ENCODE results near the gene SCAND1. TPM values are rescaled to one million over a fixed set of nuclear protein-coding genes. Genes with fewer than 3 reads are reported as not detected.

Gene SCAND1
- total RNA-seq, 1 donor from 2014 or later = 6.4 TPM

- Mint-ChIP-seq H3K27ac (no peak overlapping the region), H3K9me3 (no peaks in the 10 kb centered on the region), H3K36me3 (peaks cover 25% of the 10 kb centered on the region), H3K4me1 (no peaks in the 10 kb centered on the region), H3K4me3 (no peak overlapping the region), H3K27me3 (ENCODE audit: insufficient read depth, low read depth) (peaks cover 5% of the 10 kb centered on the region)
- Histone ChIP-seq H3K4me3 (no peak overlapping the region), H4K20me1 (ENCODE audit: low read depth) (peaks cover 6% of the 10 kb centered on the region), H3K9me3 (ENCODE audit: low read depth) (no peaks in the 10 kb centered on the region), H3K9ac (no peak overlapping the region), H3K4me1 (no peaks in the 10 kb centered on the region), H3K79me2 (ENCODE audit: low read depth) (no peaks in the 10 kb centered on the region), H3K27ac (no peak overlapping the region), H2AFZ (replicated peaks) (no peak overlapping the region), H3K4me2 (no peak overlapping the region), H3K27me3 (no peaks in the 10 kb centered on the region), H3F3A (ENCODE audit: low read depth) (no peaks in the 10 kb centered on the region), H3K36me3 (peaks cover 11% of the 10 kb centered on the region)
- DNase-seq (ENCODE audit: low spot score) = no peak
- TF ChIP-seq EZH2 (IDR thresholded peaks at IDR 0.05) (no peak), EZH2phosphoT487 (IDR thresholded peaks at IDR 0.05) (no peak)
- TF ChIP-seq, protein P1, sequence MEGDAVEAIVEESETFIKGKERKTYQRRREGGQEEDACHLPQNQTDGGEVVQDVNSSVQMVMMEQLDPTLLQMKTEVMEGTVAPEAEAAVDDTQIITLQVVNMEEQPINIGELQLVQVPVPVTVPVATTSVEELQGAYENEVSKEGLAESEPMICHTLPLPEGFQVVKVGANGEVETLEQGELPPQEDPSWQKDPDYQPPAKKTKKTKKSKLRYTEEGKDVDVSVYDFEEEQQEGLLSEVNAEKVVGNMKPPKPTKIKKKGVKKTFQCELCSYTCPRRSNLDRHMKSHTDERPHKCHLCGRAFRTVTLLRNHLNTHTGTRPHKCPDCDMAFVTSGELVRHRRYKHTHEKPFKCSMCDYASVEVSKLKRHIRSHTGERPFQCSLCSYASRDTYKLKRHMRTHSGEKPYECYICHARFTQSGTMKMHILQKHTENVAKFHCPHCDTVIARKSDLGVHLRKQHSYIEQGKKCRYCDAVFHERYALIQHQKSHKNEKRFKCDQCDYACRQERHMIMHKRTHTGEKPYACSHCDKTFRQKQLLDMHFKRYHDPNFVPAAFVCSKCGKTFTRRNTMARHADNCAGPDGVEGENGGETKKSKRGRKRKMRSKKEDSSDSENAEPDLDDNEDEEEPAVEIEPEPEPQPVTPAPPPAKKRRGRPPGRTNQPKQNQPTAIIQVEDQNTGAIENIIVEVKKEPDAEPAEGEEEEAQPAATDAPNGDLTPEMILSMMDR (IDR thresholded peaks at IDR 0.05) = no peak
Measured at GRCh38 chr20:35910254-35910653, 44.0 kb downstream of the SCAND1 start.

DNA sequence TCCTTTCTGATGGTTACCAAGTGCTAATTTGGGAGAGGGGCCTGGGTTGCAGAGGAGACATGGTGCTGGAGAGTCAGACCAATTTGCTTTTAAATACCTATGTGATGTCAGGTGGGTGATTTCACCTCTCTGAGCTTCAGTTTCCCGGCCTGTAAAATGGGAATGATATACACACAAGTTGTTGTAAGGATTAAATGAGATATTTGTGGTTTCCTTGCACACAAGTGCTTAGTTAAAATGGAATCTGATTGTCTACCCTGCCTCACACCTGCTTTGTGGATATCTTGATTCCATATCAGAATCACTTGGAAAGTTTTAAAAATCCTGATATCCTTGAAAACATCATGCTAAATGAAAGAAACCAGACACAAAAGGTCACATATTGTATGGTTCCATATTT is 44.5 kb downstream of the SCAND1 start:
- no peaks in the 10 kb centered on the region for H3K9me3 Mint-ChIP-seq

DNA sequence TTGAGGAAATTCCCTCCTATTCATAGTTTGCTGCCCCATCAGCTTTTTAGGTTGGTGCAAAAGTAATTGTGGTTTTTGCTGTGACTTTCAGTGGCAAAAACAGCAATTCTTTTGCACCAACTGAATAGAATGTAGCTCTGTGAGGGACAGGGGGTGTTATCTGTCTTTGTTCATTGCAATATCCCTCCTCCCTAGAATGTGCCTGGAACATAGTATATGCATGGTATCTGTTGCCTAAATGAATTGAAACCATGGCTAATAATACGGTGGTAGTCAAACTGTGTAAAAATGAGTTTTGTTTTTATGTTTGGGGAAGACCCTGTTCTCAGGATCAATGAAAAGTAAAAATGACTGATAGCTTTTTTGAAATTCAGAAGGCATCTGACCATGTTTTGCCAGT is 45.1 kb downstream of the SCAND1 start:
- Histone ChIP-seq H3K27ac (no peak overlapping the region), H3K9ac (no peak overlapping the region), H3K79me2 (ENCODE audit: low read depth) (no peaks in the 10 kb centered on the region), H3K27me3 (no peaks in the 10 kb centered on the region), H3K36me3 (peaks cover 6% of the 10 kb centered on the region), H3K4me2 (no peak overlapping the region), H3K9me3 (ENCODE audit: low read depth) (no peaks in the 10 kb centered on the region), H4K20me1 (ENCODE audit: low read depth) (peaks cover 6% of the 10 kb centered on the region), H3K4me1 (no peaks in the 10 kb centered on the region), H3K4me3 (no peak overlapping the region), H3F3A (ENCODE audit: low read depth) (no peaks in the 10 kb centered on the region), H2AFZ (replicated peaks) (no peak overlapping the region)
- no peak for TF ChIP-seq EZH2 (IDR thresholded peaks at IDR 0.05)
- no peak for TF ChIP-seq EZH2phosphoT487 (IDR thresholded peaks at IDR 0.05)
- TF ChIP-seq, protein P1 (IDR thresholded peaks at IDR 0.05) = no peak
- no peak overlapping the region for H3K27ac Mint-ChIP-seq
- DNase-seq (ENCODE audit: low spot score) = no peak
- H3K36me3 Mint-ChIP-seq = peaks cover 27% of the 10 kb centered on the region
- no peaks in the 10 kb centered on the region for H3K9me3 Mint-ChIP-seq
- no peak overlapping the region for H3K4me3 Mint-ChIP-seq
- H3K4me1 Mint-ChIP-seq = no peaks in the 10 kb centered on the region
- H3K27me3 Mint-ChIP-seq (ENCODE audit: insufficient read depth, low read depth) = peaks cover 6% of the 10 kb centered on the region

More for the DNA sequence above, 44.5 kb downstream of the SCAND1 start:
- TF ChIP-seq EZH2 (IDR thresholded peaks at IDR 0.05) (no peak), EZH2phosphoT487 (IDR thresholded peaks at IDR 0.05) (no peak)
- TF ChIP-seq, protein P1 (IDR thresholded peaks at IDR 0.05) = no peak
- Histone ChIP-seq H3F3A (ENCODE audit: low read depth) (no peaks in the 10 kb centered on the region), H2AFZ (replicated peaks) (no peak overlapping the region), H3K79me2 (ENCODE audit: low read depth) (no peaks in the 10 kb centered on the region), H3K4me3 (no peak overlapping the region), H3K9me3 (ENCODE audit: low read depth) (no peaks in the 10 kb centered on the region), H3K27ac (no peak overlapping the region), H3K4me2 (no peak overlapping the region), H4K20me1 (ENCODE audit: low read depth) (peaks cover 6% of the 10 kb centered on the region), H3K4me1 (no peaks in the 10 kb centered on the region), H3K36me3 (peaks cover 11% of the 10 kb centered on the region), H3K27me3 (no peaks in the 10 kb centered on the region), H3K9ac (no peak overlapping the region)
- DNase-seq (ENCODE audit: low spot score) = no peak
- H3K27ac Mint-ChIP-seq = no peak overlapping the region
- H3K36me3 Mint-ChIP-seq = peaks cover 29% of the 10 kb centered on the region
- H3K27me3 Mint-ChIP-seq (ENCODE audit: insufficient read depth, low read depth) = peaks cover 6% of the 10 kb centered on the region
- no peaks in the 10 kb centered on the region for H3K4me1 Mint-ChIP-seq
- no peak overlapping the region for H3K4me3 Mint-ChIP-seq
